ENCODE measurements around the gene PTPRT. TPM values are rescaled to one million over a fixed set of nuclear protein-coding genes. Genes with fewer than 3 reads are reported as not detected.

The PTPRT gene
- polyA plus RNA-seq, 1 experiment, result not detected

- Histone ChIP-seq H3K36me3 (ENCODE audit: control insufficient read depth, insufficient read depth, low read length) (no peaks in the 10 kb centered on the region), H3K4me3 (ENCODE audit: low read depth, low read length) (no peak overlapping the region), H3K27me3 (ENCODE audit: control insufficient read depth, insufficient read depth, low read length) (no peaks in the 10 kb centered on the region)
- CTCF ChIA-PET, result no interaction called here
- POLR2A ChIA-PET, result no interaction called here
- no peak for TF ChIP-seq CTCF (IDR thresholded peaks at IDR 0.05; ENCODE audit: insufficient read depth, low read depth, low read length)
- no peak for DNase-seq (ENCODE audit: low read depth)
Observed at GRCh38 chr20:42690842-42691437, 498.8 kb downstream of the PTPRT start.

- Histone ChIP-seq H3K36me3 (ENCODE audit: control insufficient read depth, insufficient read depth, low read length) (no peaks in the 10 kb centered on the region), H3K4me3 (ENCODE audit: low read depth, low read length) (no peak overlapping the region), H3K27me3 (ENCODE audit: control insufficient read depth, insufficient read depth, low read length) (no peaks in the 10 kb centered on the region)
- no peak for DNase-seq (ENCODE audit: low read depth)
- TF ChIP-seq CTCF (IDR thresholded peaks at IDR 0.05; ENCODE audit: insufficient read depth, low read depth, low read length), result no peak
- ChIA-PET CTCF (no interaction called here), POLR2A (no interaction called here)
Observed at GRCh38 chr20:42688576-42688975, 501.1 kb downstream of the PTPRT start.

GRCh38 chr20:42686057-42686456 lies 503.6 kb downstream of the PTPRT start:
- no peak for TF ChIP-seq CTCF (IDR thresholded peaks at IDR 0.05; ENCODE audit: insufficient read depth, low read depth, low read length)
- no peak for DNase-seq (ENCODE audit: low read depth)
- Histone ChIP-seq H3K27me3 (ENCODE audit: control insufficient read depth, insufficient read depth, low read length) (no peaks in the 10 kb centered on the region), H3K4me3 (ENCODE audit: low read depth, low read length) (no peak overlapping the region), H3K36me3 (ENCODE audit: control insufficient read depth, insufficient read depth, low read length) (no peaks in the 10 kb centered on the region)
- CTCF ChIA-PET, result no interaction called here
- POLR2A ChIA-PET, result no interaction called here

- CTCF ChIA-PET, result no interaction called here
- no peak for TF ChIP-seq CTCF (IDR thresholded peaks at IDR 0.05; ENCODE audit: insufficient read depth, low read depth, low read length)
- no peaks in the 10 kb centered on the region for H3K36me3 ChIP-seq (ENCODE audit: control insufficient read depth, insufficient read depth, low read length)
- DNase-seq (ENCODE audit: low read depth), result no peak
- H3K27me3 ChIP-seq (ENCODE audit: control insufficient read depth, insufficient read depth, low read length), result no peaks in the 10 kb centered on the region
- POLR2A ChIA-PET, result no interaction called here
- no peak overlapping the region for H3K4me3 ChIP-seq (ENCODE audit: low read depth, low read length)
Observed at GRCh38 chr20:42678895-42679294, 510.8 kb downstream of the PTPRT start.

- no peak overlapping the region for H3K4me3 ChIP-seq (ENCODE audit: low read depth, low read length)
- CTCF ChIA-PET, result no interaction called here
- DNase-seq (ENCODE audit: low read depth), result no peak
- H3K27me3 ChIP-seq (ENCODE audit: control insufficient read depth, insufficient read depth, low read length), result no peaks in the 10 kb centered on the region
- POLR2A ChIA-PET, result no interaction called here
- TF ChIP-seq CTCF (IDR thresholded peaks at IDR 0.05; ENCODE audit: insufficient read depth, low read depth, low read length), result no peak
- no peaks in the 10 kb centered on the region for H3K36me3 ChIP-seq (ENCODE audit: control insufficient read depth, insufficient read depth, low read length)
Observed at GRCh38 chr20:42656130-42656529, 533.6 kb downstream of the PTPRT start.

Data from BJ (cell line).